GM19025 (cell line): ENCODE results near the gene CEMIP.
A peak's percentile ranks its signal among the peaks of the same experiment; 100 is the strongest.

Experiments
- ATAC-seq: cut with Tn5 transposase; IDR thresholded peaks from one replicate; pipeline ENCODE4 v1.9.1; 2021; ENCODE audit warnings: mild to moderate bottlenecking, low read depth, moderate library complexity; ENCODE audit not compliant: unreplicated experiment

CEMIP gene

DNA sequence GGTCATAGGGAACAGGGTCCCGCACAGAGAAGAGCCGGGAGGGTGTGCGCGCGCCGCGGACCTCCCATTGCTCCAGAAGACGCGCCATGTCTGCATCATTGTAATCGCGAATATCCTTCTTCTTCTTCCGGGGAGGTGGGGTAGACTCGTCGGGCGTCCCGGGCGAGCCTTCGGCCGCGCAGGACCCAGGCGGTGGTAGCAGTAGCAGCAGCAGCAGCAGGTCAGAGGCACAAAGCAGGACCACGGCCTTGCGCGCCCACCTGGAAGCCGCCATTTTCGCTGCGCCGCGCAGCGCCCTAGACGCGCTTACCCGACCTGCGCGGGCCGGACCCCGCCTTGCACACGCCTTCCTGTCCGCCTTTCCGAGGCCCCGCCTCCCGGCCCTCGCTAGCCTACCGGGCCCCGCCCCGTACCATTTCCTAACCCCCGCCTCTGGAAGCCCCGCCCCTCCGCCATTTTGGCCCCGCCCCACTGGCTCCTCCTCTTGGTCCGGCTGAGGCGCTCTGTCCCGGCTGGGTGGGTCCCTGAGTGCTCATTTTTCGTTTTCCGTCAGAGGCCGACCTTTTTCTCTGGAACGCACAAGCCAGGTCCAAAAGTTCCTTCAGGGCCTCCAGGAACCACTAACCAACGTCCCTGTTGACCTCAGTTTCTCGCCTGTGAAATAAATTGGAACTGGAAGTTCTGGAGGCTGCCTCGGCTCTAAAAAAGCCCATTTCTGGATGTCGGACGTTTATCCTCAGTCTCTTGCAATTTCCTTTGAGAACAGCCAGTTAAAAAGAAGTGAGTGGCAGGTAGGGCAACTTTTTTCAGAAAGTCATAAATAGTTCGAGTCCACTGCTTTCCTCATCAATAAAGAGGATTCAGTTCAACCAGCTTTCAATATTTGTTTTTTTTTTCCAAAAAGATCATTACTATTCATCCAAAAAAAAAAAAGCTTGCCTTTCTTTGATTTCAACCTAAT, 210.6 kb downstream of the CEMIP start, which contains the start of gene MESD:
TSS of gene MESD (minus strand) at position 302 of the 961 bp plus-strand sequence. CDS start at position 274, 28 bp downstream.
- ATAC-seq = peak; percentile 96

GRCh38 chr15:80990955-80991354, 211.8 kb downstream of the CEMIP start:
- no peak for ATAC-seq

GRCh38 chr15:80991421-80991820, 212.3 kb downstream of the CEMIP start:
- ATAC-seq = no peak

GRCh38 chr15:80992006-80992405, 212.8 kb downstream of the CEMIP start:
- no peak for ATAC-seq

DNA sequence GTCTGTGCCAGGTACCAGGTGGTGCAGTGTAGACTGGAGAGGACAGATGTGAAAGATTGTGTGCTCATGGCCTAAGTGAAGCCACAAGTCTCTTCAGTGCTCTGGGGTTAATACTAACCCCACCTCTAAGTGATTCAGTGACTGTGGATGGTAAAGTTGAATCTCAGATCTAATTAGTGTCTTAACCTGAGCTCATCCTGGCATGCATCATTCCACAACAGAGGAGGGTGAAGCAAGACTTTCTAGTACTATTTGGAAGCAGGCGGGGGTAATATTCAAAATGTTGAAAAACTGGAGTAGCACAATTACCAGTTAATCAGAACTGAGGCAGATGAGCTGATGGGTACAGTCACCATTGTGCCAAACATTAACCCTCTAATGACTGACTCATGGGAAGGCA, 213.3 kb downstream of the CEMIP start:
- ATAC-seq = no peak

GRCh38 chr15:80996247-80996646, 217.1 kb downstream of the CEMIP start:
- no peak for ATAC-seq

- ATAC-seq = no peak
Measured at GRCh38 chr15:80997692-80998091, 218.5 kb downstream of the CEMIP start.

- no peak for ATAC-seq
Measured at GRCh38 chr15:80998251-80998650, 219.1 kb downstream of the CEMIP start.

- ATAC-seq = peak; percentile 24
Measured at GRCh38 chr15:80999623-81000036, 220.5 kb downstream of the CEMIP start.

GRCh38 chr15:81000144-81000623, 221.0 kb downstream of the CEMIP start:
- peak; percentile 0 for ATAC-seq

GRCh38 chr15:81000624-81001151, 221.5 kb downstream of the CEMIP start, which contains the start of gene TLNRD1:
TLNRD1 (plus strand) TSS chr15:81000923; CDS start chr15:81002272, 1,349 bp downstream.
- ATAC-seq = peak; percentile 52
